ENCODE measurements around the gene RAB4A. TPM values are rescaled to one million over a fixed set of nuclear protein-coding genes. Genes with fewer than 3 reads are reported as not detected.

RAB4A gene
- total and polyA plus RNA-seq, 2 of the 4 experiments (the other 2 are of a cell fraction) = 25.6 to 26.2 TPM

DNA sequence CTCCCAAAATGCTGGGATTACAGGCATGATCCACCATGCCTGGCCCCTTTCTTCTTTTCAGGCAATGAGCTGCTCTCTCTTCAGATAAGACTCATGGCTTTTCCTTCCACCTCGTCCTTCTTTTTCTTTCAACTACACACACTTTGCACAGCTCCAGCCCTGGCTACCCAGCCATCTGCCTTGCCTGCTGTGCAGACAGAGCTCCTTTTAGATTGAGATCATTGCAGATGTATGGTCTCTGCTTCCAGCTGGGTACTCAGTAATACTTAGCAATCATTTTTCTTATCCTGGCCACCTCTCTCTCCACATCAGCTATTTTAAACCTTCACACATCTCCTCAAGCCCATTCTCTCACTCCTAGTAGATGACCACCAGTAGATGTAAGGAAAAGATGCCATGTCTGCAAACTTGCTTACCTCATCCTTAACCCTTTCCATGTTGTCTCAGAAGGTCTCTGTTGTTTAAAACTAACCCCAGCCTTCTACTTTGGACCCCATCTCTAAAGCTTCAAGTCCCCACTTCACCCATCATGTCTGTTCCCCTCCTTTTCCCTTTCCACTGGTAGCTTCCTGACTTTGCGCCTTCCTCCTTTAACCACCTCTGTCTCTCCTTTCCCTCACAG lies 7.3 kb downstream of the RAB4A start:
- BruUV-seq (replicated peaks) = no TSS peak

More for the DNA sequence above, 7.3 kb downstream of the RAB4A start:
- H3K79me1 ChIP-seq (ENCODE audit: low read depth in 1 of 2, low read length in 2 of 2) = peaks cover 43 to 78% of the 10 kb centered on the region in 2 experiments
- DNase-seq (no peak), ATAC-seq (ENCODE audit: low read depth) (no peak)
- H4K5ac ChIP-seq (ENCODE audit: low read depth, low read length) = no peak overlapping the region; the same call in 1 of the 2 replicates
- 0 out of 2 replicates have a peak, but pooled peaks cover 2% of the 10 kb centered on the region for H3K36me3 ChIP-seq (ENCODE audit: control insufficient read depth, insufficient read depth, low read length)
- peaks cover 11% of the 10 kb centered on the region for H3K9me1 ChIP-seq (ENCODE audit: insufficient read depth, low read length)
- H2BK15ac ChIP-seq (ENCODE audit: low read depth, low read length) = no peak overlapping the region
- 100% methylated on average over 1 of the region's 2 CpGs; no CpG with 5 or more reads in 1 of the 2 experiments for WGBS, 2 experiments (ENCODE audit: extremely low coverage in 2 of 2, insufficient read length in 1 of 2)
- TF ChIP-seq MXI1 (IDR thresholded peaks at IDR 0.05; ENCODE audit: borderline replicate concordance, low read depth, low read length) = no peak
- TF ChIP-seq, protein P1, sequence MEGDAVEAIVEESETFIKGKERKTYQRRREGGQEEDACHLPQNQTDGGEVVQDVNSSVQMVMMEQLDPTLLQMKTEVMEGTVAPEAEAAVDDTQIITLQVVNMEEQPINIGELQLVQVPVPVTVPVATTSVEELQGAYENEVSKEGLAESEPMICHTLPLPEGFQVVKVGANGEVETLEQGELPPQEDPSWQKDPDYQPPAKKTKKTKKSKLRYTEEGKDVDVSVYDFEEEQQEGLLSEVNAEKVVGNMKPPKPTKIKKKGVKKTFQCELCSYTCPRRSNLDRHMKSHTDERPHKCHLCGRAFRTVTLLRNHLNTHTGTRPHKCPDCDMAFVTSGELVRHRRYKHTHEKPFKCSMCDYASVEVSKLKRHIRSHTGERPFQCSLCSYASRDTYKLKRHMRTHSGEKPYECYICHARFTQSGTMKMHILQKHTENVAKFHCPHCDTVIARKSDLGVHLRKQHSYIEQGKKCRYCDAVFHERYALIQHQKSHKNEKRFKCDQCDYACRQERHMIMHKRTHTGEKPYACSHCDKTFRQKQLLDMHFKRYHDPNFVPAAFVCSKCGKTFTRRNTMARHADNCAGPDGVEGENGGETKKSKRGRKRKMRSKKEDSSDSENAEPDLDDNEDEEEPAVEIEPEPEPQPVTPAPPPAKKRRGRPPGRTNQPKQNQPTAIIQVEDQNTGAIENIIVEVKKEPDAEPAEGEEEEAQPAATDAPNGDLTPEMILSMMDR (conservative IDR thresholded peaks at IDR 0.05; ENCODE audit: low read depth, low read length) = no peak
- no peak for TF ChIP-seq POLR2A (IDR thresholded peaks at IDR 0.05; ENCODE audit: low read depth, low read length)
- no peak for TF ChIP-seq MAFK (IDR thresholded peaks at IDR 0.05; ENCODE audit: low read depth, low read length)
- TF ChIP-seq MAZ (IDR thresholded peaks at IDR 0.05; ENCODE audit: borderline replicate concordance, low read depth, low read length) = no peak
- TF ChIP-seq NFE2L2 (IDR thresholded peaks at IDR 0.05; ENCODE audit: low read depth, low read length) = no peak
- TF ChIP-seq CEBPB (IDR thresholded peaks at IDR 0.05; ENCODE audit: low read depth, low read length) = no peak
- no peak for TF ChIP-seq RCOR1 (IDR thresholded peaks at IDR 0.05; ENCODE audit: insufficient replicate concordance, low read length)
- TF ChIP-seq FOS (IDR thresholded peaks at IDR 0.05; ENCODE audit: low read depth, low read length) = no peak
- TF ChIP-seq RAD21 (IDR thresholded peaks at IDR 0.05; ENCODE audit: low read length) = no peak
- TF ChIP-seq CHD1 (IDR thresholded peaks at IDR 0.05; ENCODE audit: low read depth, low read length) = no peak
- no peak overlapping the region for H4K91ac ChIP-seq (ENCODE audit: insufficient read depth, low read depth, low read length)
- no peak overlapping the region for H2AFZ ChIP-seq (replicated peaks; ENCODE audit: low read length, poor library complexity)
- CTCF ChIA-PET = no interaction called here
- peaks cover 9% of the 10 kb centered on the region for H3K4me1 ChIP-seq (ENCODE audit: control insufficient read depth, insufficient read depth, low read length)
- no peak overlapping the region for H2BK20ac ChIP-seq (ENCODE audit: low read depth, low read length)
- no peak overlapping the region for H3K9ac ChIP-seq (ENCODE audit: low read depth, low read length)
- H4K8ac ChIP-seq (ENCODE audit: low read depth in 2 of 2, low read length in 2 of 2) = no peak overlapping the region
- H3K27ac ChIP-seq (ENCODE audit: insufficient read depth, low read length) = no peak overlapping the region
- intact Hi-C loops (cut with micrococcal nuclease) = no loop called here
- no peak overlapping the region for H2BK120ac ChIP-seq (ENCODE audit: low read depth, low read length)
- POLR2A ChIA-PET (ENCODE audit: unreplicated experiment) = no interaction called here
- no peaks in the 10 kb centered on the region for H3K27me3 ChIP-seq (ENCODE audit: control insufficient read depth, insufficient read depth, low read length)
- no peak overlapping the region for H3K56ac ChIP-seq (ENCODE audit: extremely low read depth, insufficient read depth, low read length)
- H4K20me1 ChIP-seq (ENCODE audit: insufficient read depth, low read length) = peaks cover 42% of the 10 kb centered on the region
- H2AK9ac ChIP-seq (replicated peaks; ENCODE audit: low read depth, low read length, poor library complexity) = no peak overlapping the region
- no peak overlapping the region for H3K4ac ChIP-seq (ENCODE audit: low read depth, low read length)
- no peak overlapping the region for H2AK5ac ChIP-seq (ENCODE audit: low read depth, low read length)
- H3K18ac ChIP-seq (ENCODE audit: low read depth, low read length) = no peak overlapping the region
- H3K4me2 ChIP-seq (ENCODE audit: low read depth, low read length) = no peak overlapping the region
- H3K9me3 ChIP-seq (ENCODE audit: control insufficient read depth, insufficient read depth, low read length) = no peaks in the 10 kb centered on the region
- H3K4me3 ChIP-seq (ENCODE audit: insufficient read depth, low read depth, low read length) = no peak overlapping the region
- in situ Hi-C loops (cut with MboI; ENCODE audit: low sequenced_read_pairs) = no loop called here
- H3K14ac ChIP-seq (replicated peaks; ENCODE audit: low read depth, low read length) = no peak overlapping the region
- dilution Hi-C loops (cut with HindIII; ENCODE audit: low sequenced_read_pairs, unreplicated experiment) = no loop called here
- H3K23ac ChIP-seq (ENCODE audit: low read depth, low read length) = no peak overlapping the region
- no peak overlapping the region for H2BK5ac ChIP-seq (ENCODE audit: low read depth, low read length, poor library complexity, severe bottlenecking)

Data from IMR-90 (cell line).